Umbilical cord (tissue), 2 donors: ENCODE data around the gene CA11. TPM values are rescaled to one million over a fixed set of nuclear protein-coding genes. Genes with fewer than 3 reads are reported as not detected.
A peak's percentile ranks its signal among the peaks of the same experiment; 100 is the strongest.
"Not testable (repeated sequence)": the region's sequence is repeated elsewhere in the genome, so short reads cannot be mapped to it uniquely, and the experiment has no call there.

Source experiments
- DNase-seq: peaks from one replicate; pipeline ENCODE4 v3.0.0-alpha.2; 2015; ENCODE audit warnings: low spot score
- total RNA-seq: library from RNA; depleted of rRNA; stranded (reverse); fragments of >200 nt; gene quantifications from one replicate; pipeline ENCODE4 v1.2.3, GENCODE V29; 2014; ENCODE audit warnings: low replicate concordance; ENCODE audit not compliant: insufficient read depth

Gene CA11
- total RNA-seq = not detected

DNA sequence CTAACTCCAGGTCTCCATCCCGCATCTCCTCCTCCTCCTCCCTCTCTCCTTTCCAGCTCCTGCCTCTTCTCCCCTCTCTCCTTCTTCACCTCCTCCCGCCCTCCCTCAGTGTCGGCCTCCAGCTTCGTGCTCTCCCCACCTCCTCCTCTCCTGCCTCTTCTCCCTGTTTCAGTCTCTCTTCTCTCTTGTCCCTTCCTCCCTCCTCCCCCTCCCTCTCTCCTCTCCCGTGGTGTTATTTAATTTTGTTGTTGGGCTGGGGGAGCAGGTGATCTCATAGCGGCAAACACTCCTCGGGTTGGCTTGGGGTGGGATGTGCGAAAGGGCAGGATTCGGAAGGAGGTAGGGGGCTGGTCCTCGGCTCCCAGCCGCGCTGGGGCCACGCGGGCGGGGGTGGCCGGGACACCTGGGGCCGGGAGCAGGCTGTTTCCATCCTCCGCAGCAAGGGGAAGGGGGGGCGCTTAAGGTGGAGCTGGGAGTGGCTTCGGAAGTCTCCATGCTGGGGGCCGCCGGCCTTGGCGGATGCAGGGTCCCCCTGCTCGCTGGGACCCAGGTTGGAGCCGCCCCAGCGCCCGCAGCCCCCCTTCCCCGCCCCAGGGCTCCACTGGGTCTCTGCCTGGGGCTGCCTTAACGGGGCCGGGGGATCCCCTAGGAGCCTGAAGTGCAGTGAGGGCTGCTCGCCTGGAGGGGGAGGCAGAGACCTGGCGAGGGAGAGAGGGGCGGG lies at the start of gene CA11:
CA11 (minus strand) TSS at position 187 of the 721 bp plus-strand sequence. CDS start 555 bp downstream, outside the sequence.
- peak; percentile 93 for DNase-seq

GRCh38 chr19:48693629-48694028 lies 47.6 kb upstream of the CA11 start:
- DNase-seq = not testable (repeated sequence)

GRCh38 chr19:48689449-48689848 lies 43.5 kb upstream of the CA11 start:
- DNase-seq = no peak

- no peak for DNase-seq
These were observed 41.8 kb upstream of the CA11 start for GRCh38 chr19:48687776-48688175.

- not testable (repeated sequence) for DNase-seq
These were observed 40.6 kb upstream of the CA11 start for GRCh38 chr19:48686637-48687036.

DNA sequence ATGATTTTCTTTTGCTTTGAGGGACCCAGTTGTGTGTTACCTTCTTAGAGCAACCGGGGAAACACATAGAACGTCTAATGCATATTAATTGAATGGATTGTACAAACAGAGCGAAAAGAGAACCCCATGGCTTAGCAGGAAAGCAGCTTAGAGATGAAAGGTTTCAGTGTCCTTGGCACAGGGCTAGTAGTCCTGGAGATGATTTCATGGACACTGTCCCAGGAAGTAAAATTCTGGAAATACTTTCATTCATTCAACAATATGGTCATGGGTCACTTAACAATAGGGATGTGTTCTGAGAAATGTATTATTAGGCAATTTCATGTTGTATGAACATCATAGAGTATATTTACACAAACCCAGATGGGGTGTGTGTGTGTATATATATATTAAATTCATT lies 40.1 kb upstream of the CA11 start:
- DNase-seq = no peak

DNA sequence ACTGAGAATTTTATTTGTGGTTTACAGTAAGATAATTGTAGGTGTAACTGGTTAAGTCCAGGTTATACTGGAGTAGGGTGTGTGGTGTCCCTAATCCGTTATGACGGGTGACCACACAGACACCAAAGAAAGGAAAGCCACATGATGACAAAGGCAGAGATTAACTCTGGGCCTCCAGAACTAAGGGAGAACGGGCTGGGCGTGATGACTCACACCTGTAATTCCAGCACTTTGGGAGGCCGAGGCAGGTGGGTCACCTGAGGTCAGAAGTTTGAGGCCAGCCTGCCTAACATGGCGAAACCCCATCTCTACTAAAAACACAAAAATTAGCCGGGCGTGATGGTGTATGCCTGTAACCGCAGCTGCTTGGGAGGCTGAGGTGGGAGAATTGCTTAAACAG lies 39.6 kb upstream of the CA11 start:
- DNase-seq = no peak

GRCh38 chr19:48683349-48683748 lies 37.4 kb upstream of the CA11 start:
- peak; percentile 81 for DNase-seq

DNA sequence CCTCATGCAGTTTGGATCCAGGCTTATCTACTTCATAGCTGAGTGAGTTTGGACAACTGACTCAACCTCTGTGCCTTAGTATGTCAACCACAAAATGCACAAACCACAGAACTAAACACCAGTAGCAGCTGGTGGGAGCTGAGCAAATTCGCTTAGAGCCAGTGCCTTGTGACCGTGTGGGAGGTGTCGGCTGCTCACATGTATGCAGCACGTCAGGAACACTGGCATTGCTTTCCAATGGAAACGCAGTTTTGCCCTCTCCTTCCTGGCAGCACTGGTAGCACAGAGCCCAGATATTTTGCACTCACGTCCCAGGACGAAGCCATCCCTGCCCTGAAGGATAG lies 35.1 kb upstream of the CA11 start:
- DNase-seq = no peak

- DNase-seq = no peak
These were observed 34.6 kb upstream of the CA11 start for GRCh38 chr19:48680436-48681126.

- not testable (repeated sequence) for DNase-seq
These were observed 34.0 kb upstream of the CA11 start for GRCh38 chr19:48680006-48680405.

DNA sequence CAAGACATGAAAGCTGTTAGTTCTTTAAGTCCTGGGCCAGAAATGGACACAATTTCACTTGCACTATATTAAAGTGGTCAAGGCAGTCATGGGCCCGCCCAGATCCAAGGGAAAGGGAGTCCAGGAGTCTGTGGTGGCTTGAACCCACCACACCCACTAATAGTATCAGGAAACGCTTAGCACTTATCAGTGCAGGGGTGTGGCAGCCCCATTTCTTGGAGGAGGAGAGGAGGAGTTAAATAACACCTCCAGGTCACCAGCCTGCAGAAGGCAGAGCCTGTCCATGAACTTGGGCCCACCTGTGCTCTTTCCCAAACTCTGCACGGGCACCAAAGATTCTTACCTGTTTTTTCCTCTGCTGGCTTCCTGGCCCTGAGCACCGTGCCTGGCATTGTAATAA lies 32.2 kb upstream of the CA11 start:
- no peak for DNase-seq

DNA sequence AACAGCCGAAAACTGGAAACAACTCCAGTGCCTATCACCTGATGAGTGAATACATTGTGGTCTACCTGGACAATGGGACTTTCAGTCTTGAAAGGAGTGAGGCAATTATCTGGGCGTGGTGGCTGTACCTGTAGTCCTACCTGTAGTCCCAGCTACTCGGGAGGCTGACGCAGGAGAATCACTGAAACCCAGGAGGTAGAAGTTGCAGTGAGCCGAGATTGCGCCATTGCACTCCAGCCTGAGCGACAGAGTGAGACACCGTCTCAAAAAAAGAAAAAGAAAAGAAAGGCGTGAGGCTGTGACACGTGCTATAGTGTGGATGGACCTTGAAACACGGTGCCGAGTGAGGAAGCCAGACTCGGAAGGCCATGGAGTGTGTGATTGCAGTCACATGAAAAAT lies 30.9 kb upstream of the CA11 start:
- no peak for DNase-seq

- DNase-seq = no peak
These were observed 30.5 kb upstream of the CA11 start for GRCh38 chr19:48676487-48676886.

GRCh38 chr19:48674921-48675824 lies 29.2 kb upstream of the CA11 start:
- peak; percentile 84 for DNase-seq

GRCh38 chr19:48674216-48674809 lies 28.3 kb upstream of the CA11 start:
- no peak for DNase-seq

DNA sequence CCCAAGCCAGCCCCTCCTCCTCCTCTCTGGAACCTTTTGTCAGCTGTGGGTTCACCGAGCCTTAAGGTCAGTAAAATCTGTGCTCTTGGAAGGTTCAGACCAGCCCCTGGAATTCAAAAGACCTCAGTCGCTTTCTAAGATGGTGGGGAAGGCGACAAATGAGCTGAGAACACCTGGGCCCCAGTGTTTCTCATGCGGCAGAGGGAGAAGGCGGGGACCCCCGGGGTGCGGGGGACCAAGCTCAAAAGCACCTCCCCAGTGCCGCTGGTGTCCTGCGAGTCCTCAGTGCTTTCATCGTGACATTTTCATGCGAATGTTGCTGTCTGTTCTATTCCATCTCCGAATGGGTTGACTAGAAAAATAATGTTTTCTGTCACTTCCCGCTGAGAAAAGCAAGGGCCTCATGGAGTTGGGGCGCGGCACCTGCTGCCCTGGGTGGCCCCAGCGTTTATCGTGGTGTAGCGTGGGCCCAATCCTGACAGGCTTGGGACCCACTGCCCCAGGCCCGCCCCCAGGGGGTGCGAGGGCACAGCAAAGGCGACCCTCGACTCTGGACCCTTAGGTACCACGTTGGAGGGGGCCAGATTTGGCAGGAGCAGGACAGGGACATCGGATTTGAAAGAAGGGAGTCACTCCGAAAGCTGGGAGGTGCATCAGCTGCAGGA lies 27.6 kb upstream of the CA11 start:
- DNase-seq = no peak

DNA sequence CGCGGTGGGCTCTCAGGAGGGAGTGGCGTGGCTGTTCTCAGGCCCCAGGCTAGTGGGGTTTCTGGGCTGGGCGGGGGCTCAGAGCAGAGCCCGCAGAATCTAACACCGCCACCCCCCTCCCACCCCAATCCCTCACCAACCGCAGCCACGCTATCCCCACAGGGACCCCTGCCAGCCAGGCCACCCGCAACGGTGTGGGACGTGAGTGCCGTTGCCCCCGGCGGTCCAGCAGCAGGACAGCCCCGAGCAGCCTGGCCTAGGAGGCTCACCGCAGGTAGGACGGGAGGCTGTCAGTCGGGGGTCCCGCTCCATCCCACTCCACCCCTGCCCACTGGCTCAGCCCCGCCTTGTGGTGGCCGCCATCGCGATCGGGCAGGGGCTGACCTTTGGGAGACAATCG lies 27.0 kb upstream of the CA11 start, which contains the start of gene NTN5:
NTN5 (minus strand) TSS at position 24 of the 400 bp plus-strand sequence. CDS start 2,031 bp downstream, outside the sequence.
- no peak for DNase-seq

DNA sequence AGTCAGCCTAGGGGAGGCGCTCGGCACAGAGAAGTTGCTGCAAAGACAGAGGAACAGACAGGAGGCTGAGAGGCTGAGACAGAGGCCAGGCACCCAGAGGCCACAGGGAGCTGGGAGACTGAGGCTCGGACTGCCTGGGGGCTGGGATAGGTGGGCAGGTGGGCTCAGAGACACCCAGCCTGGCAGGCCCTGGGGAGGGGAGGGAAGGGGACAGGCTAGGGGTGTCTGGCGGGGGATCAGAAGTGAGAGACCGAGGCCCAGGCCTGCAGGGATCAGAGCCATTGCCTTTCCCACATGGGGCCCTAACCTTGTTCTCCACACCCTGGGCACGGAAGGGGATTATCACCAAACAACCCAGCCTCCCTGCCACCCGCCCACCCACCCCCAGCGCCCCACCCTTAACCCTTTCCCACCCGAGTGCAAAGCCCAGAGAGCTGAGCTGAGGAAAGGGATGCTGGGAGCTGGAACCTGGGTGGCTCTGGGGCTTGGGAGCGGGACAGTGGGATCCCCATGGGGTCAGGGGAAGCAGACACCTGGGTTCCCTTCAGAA lies 25.5 kb upstream of the CA11 start:
- DNase-seq = no peak

DNA sequence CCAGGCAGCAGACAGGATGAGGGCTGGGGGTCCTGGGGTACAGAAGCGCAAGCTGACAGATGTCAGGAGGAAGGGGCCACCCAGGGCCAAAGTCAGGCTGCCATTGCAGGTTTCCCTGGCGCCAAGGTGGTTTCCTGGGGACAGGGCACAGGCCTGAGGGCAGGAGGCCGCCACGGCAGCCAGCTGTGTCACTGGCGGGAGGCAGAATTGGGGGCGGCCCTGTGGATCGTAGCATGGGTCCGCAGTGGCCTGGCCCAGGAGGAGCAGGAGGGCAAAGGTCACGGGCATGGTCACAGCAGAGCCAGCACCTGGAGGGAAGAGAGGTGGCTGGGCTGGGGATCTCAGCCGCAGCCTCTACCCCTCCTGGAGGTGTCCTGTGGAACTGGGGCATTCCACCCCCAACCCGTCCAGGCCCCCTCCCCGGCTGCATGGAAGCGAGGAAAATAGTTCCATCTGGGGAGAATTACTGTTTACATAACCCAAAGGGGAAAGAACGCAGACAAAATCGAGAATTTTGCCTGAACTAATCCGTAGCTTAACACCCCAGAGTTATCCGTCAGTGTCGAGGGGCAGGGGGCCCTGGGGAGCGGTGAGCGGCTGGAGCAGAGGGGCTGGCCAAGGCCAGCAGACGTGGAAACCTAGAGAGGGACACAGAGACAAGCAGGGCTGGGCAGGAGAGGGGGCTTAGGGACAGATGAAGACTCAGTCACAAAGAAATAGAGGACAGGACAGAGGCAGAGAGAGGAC lies 24.9 kb upstream of the CA11 start:
- DNase-seq = no peak
